CD4-positive, alpha-beta T cell treated with Interleukin-21 for 1 hour (primary cell): ENCODE measurements around the gene SLC23A3.

Experiments
- DNase-seq: peaks from one replicate; pipeline ENCODE4 v3.0.0-alpha.2; 2020

SLC23A3 gene

GRCh38 chr2:219131744-219132143 lies 38.1 kb downstream of the SLC23A3 start:
- no peak for DNase-seq

- no peak for DNase-seq
Measured at GRCh38 chr2:219131327-219131726, 38.5 kb downstream of the SLC23A3 start.

GRCh38 chr2:219129589-219129988 lies 40.2 kb downstream of the SLC23A3 start:
- no peak for DNase-seq

- DNase-seq = no peak
Measured at GRCh38 chr2:219128396-219128795, 41.4 kb downstream of the SLC23A3 start.

GRCh38 chr2:219127037-219127635 lies 42.7 kb downstream of the SLC23A3 start:
- DNase-seq = no peak

- DNase-seq = no peak
Measured at GRCh38 chr2:219126555-219126954, 43.3 kb downstream of the SLC23A3 start.

GRCh38 chr2:219125886-219126270 lies 44.0 kb downstream of the SLC23A3 start:
- DNase-seq = no peak

GRCh38 chr2:219125225-219125885 lies 44.5 kb downstream of the SLC23A3 start:
- no peak for DNase-seq

GRCh38 chr2:219124381-219125110 lies 45.3 kb downstream of the SLC23A3 start:
- peak; percentile 32 for DNase-seq

GRCh38 chr2:219123356-219124135 lies 46.3 kb downstream of the SLC23A3 start:
- no peak for DNase-seq

GRCh38 chr2:219122202-219122980 lies 47.4 kb downstream of the SLC23A3 start:
- no peak for DNase-seq

GRCh38 chr2:219120082-219120481 lies 49.7 kb downstream of the SLC23A3 start:
- DNase-seq = no peak

- peak; percentile 53 for DNase-seq
Measured at GRCh38 chr2:219119422-219120043, 50.3 kb downstream of the SLC23A3 start.

GRCh38 chr2:219118504-219118903 lies 51.3 kb downstream of the SLC23A3 start:
- DNase-seq = no peak

GRCh38 chr2:219116776-219117646 lies 52.8 kb downstream of the SLC23A3 start:
- DNase-seq = no peak

GRCh38 chr2:219112651-219113338 lies 57.0 kb downstream of the SLC23A3 start:
- no peak for DNase-seq

GRCh38 chr2:219112062-219112406 lies 57.8 kb downstream of the SLC23A3 start:
- DNase-seq = no peak
